Activated CD8-positive, alpha-beta T cell treated with anti-CD3 and anti-CD28 coated beads, Interleukin-2, amount 10 ng/mL, durations not matched to agents 7 days and 5 days (primary cell): ENCODE results near the gene PTGIR. TPM values are rescaled to one million over a fixed set of nuclear protein-coding genes. Genes with fewer than 3 reads are reported as not detected.

Experiments used
- ATAC-seq: fragments of 150-1000 bp; cut with Tn5 transposase; one replicate; pipeline ENCODE4 v1.10.0; 2021; ENCODE audit warnings: moderate library complexity
- CTCF ChIA-PET: fragments of 350-600 bp; sonication (Branson Sonifier 250); formaldehyde crosslinking; loops from one replicate; lab custom pipeline; 2021; ENCODE audit warnings: antibody characterized with exemption; lab: Charles Lee
- POLR2A ChIA-PET: fragments of 350-600 bp; sonication (Branson Sonifier 250); formaldehyde crosslinking; loops from one replicate; lab custom pipeline; 2021; ENCODE audit warnings: antibody characterized with exemption; lab: Charles Lee
- DNase-seq: peaks from one replicate; pipeline ENCODE4 v3.0.0-alpha.2; 2020
- H3K27ac Mint-ChIP-seq: one replicate; pipeline ENCODE4 v1.8.0; 2021; ENCODE audit warnings: mild to moderate bottlenecking, mixed read lengths
- H3K27me3 Mint-ChIP-seq: one replicate; pipeline ENCODE4 v1.8.0; 2021; ENCODE audit warnings: low read depth, mixed read lengths
- H3K36me3 Mint-ChIP-seq: one replicate; pipeline ENCODE4 v1.8.0; 2021; ENCODE audit warnings: low read depth, mixed read lengths
- H3K4me1 Mint-ChIP-seq: one replicate; pipeline ENCODE4 v1.8.0; 2021; ENCODE audit warnings: low read depth, mixed read lengths
- H3K4me3 Mint-ChIP-seq: one replicate; pipeline ENCODE4 v1.8.0; 2021; ENCODE audit warnings: mild to moderate bottlenecking, mixed read lengths
- H3K9me3 Mint-ChIP-seq: one replicate; pipeline ENCODE4 v1.8.0; 2022; ENCODE audit warnings: mixed read lengths; ENCODE audit not compliant: insufficient read depth
- total RNA-seq, 2 experiments: library from RNA; stranded (reverse); gene quantifications; one replicate each; pipeline ENCODE4 v1.2.3, GENCODE V29; 2021

PTGIR gene
- total RNA-seq, 2 experiments from 2014 or later: 8.8 to 10.4 TPM

- no peaks in the 10 kb centered on the region for H3K27me3 Mint-ChIP-seq
- ChIA-PET CTCF (interaction anchor here (1.1 to 15.9 kb wide), 4 partner anchors 7 to 38 kb away, joined by 3 to 350 read pairs (median 128); partner anchors contain the start of gene DACT3), POLR2A (interaction anchor here (0.9 to 1.4 kb wide), 3 partner anchors 9 to 90 kb away, joined by 4 to 8 read pairs (median 5); no protein-coding TSS in a partner anchor)
- H3K27ac Mint-ChIP-seq: peak overlapping the region; percentile 84
- peaks cover 69% of the 10 kb centered on the region for H3K4me1 Mint-ChIP-seq
- peaks cover 2% of the 10 kb centered on the region for H3K36me3 Mint-ChIP-seq
- H3K9me3 Mint-ChIP-seq: no peaks in the 10 kb centered on the region
- DNase-seq (no peak), ATAC-seq (no peak)
- H3K4me3 Mint-ChIP-seq: peak overlapping the region; percentile 74
Measured at GRCh38 chr19:46623915-46624502, 880 bp downstream of the PTGIR start.

- CTCF ChIA-PET: interaction anchor here (1.1 to 15.9 kb wide), 7 partner anchors 5 to 92 kb away, joined by 3 to 350 read pairs (median 6); partner anchors contain the start of genes CALM3, DACT3 and PTGIR
- DNase-seq: no peak
- Mint-ChIP-seq H3K9me3 (no peaks in the 10 kb centered on the region), H3K27me3 (no peaks in the 10 kb centered on the region), H3K4me3 (peak overlapping the region; percentile 67), H3K36me3 (peaks cover 2% of the 10 kb centered on the region), H3K27ac (peak overlapping the region; percentile 83), H3K4me1 (peaks cover 74% of the 10 kb centered on the region)
- POLR2A ChIA-PET: interaction anchor here (1.0 to 1.7 kb wide), 3 partner anchors 9 to 22 kb away, joined by 3 to 9 read pairs (median 5); no protein-coding TSS in a partner anchor
- ATAC-seq: no peak
Measured at GRCh38 chr19:46622118-46622446, 2.8 kb downstream of the PTGIR start.

- H3K36me3 Mint-ChIP-seq: peaks cover 2% of the 10 kb centered on the region
- no peak for ATAC-seq
- peak overlapping the region; percentile 83 for H3K27ac Mint-ChIP-seq
- POLR2A ChIA-PET: interaction anchor here (0.7 to 2.2 kb wide), 7 partner anchors 9 to 21 kb away, joined by 3 to 9 read pairs (median 5); partner anchors contain the start of gene CALM3
- no peaks in the 10 kb centered on the region for H3K9me3 Mint-ChIP-seq
- CTCF ChIA-PET: interaction anchor here (1.1 to 15.9 kb wide), 7 partner anchors 5 to 91 kb away, joined by 3 to 350 read pairs (median 6); partner anchors contain the start of genes CALM3, DACT3 and PTGIR
- H3K4me1 Mint-ChIP-seq: peaks cover 76% of the 10 kb centered on the region
- no peaks in the 10 kb centered on the region for H3K27me3 Mint-ChIP-seq
- DNase-seq: peak; percentile 43
- H3K4me3 Mint-ChIP-seq: peak overlapping the region; percentile 67
Measured at GRCh38 chr19:46621191-46622117, 3.4 kb downstream of the PTGIR start.

- POLR2A ChIA-PET: interaction anchor here (0.7 to 4.8 kb wide), 6 partner anchors 9 to 20 kb away, joined by 3 to 21 read pairs (median 4); partner anchors contain the start of gene CALM3
- H3K27ac Mint-ChIP-seq: peak overlapping the region; percentile 87
Measured at GRCh38 chr19:46620716-46621115, 4.2 kb downstream of the PTGIR start.

GRCh38 chr19:46620267-46620666, 4.6 kb downstream of the PTGIR start:
- DNase-seq (no peak), ATAC-seq (no peak)
- H3K27me3 Mint-ChIP-seq: no peaks in the 10 kb centered on the region
- peaks cover 80% of the 10 kb centered on the region for H3K4me1 Mint-ChIP-seq
- ChIA-PET CTCF (interaction anchor here (0.9 to 15.9 kb wide), 6 partner anchors 4 to 42 kb away, joined by 3 to 350 read pairs (median 125); partner anchors contain the start of genes DACT3 and PTGIR), POLR2A (interaction anchor here (1.4 to 4.8 kb wide), 5 partner anchors 10 to 20 kb away, joined by 4 to 21 read pairs (median 5); partner anchors contain the start of gene CALM3)
- H3K9me3 Mint-ChIP-seq: no peaks in the 10 kb centered on the region
- H3K27ac Mint-ChIP-seq: peak overlapping the region; percentile 87
- no peak overlapping the region for H3K4me3 Mint-ChIP-seq
- peaks cover 2% of the 10 kb centered on the region for H3K36me3 Mint-ChIP-seq

More at GRCh38 chr19:46620716-46621115, 4.2 kb downstream of the PTGIR start:
- no peak overlapping the region for H3K4me3 Mint-ChIP-seq
- CTCF ChIA-PET: interaction anchor here (1.1 to 15.9 kb wide), 6 partner anchors 4 to 42 kb away, joined by 5 to 350 read pairs (median 126); partner anchors contain the start of genes CALM3, DACT3 and PTGIR
- DNase-seq (no peak), ATAC-seq (no peak)
- no peaks in the 10 kb centered on the region for H3K27me3 Mint-ChIP-seq
- H3K9me3 Mint-ChIP-seq: no peaks in the 10 kb centered on the region
- H3K4me1 Mint-ChIP-seq: peaks cover 82% of the 10 kb centered on the region
- H3K36me3 Mint-ChIP-seq: peaks cover 2% of the 10 kb centered on the region

- Mint-ChIP-seq H3K9me3 (no peaks in the 10 kb centered on the region), H3K27me3 (no peaks in the 10 kb centered on the region), H3K4me1 (peaks cover 79% of the 10 kb centered on the region), H3K27ac (peak overlapping the region; percentile 87), H3K4me3 (no peak overlapping the region), H3K36me3 (peaks cover 2% of the 10 kb centered on the region)
- ATAC-seq (peak; percentile 12), DNase-seq (no peak)
- ChIA-PET CTCF (interaction anchor here (0.9 to 14.0 kb wide), 6 partner anchors 9 to 125 kb away, joined by 3 to 350 read pairs (median 4); partner anchors contain the start of genes DACT3 and PTGIR), POLR2A (interaction anchor here (1.1 to 4.8 kb wide), 6 partner anchors 11 to 96 kb away, joined by 3 to 21 read pairs (median 8); partner anchors contain the start of gene CALM3)
Measured at GRCh38 chr19:46618670-46619231, 6.1 kb downstream of the PTGIR start.

- CTCF ChIA-PET: interaction anchor here (0.8 to 14.0 kb wide), 9 partner anchors 10 to 223 kb away, joined by 3 to 350 read pairs (median 5); partner anchors contain the start of genes CALM3, DACT3 and PTGIR
Measured at GRCh38 chr19:46617601-46618000, 7.3 kb downstream of the PTGIR start.

GRCh38 chr19:46616631-46617322, 8.1 kb downstream of the PTGIR start:
- ChIA-PET CTCF (interaction anchor here (0.8 to 14.0 kb wide), 11 partner anchors 9 to 222 kb away, joined by 3 to 350 read pairs (median 5); partner anchors contain the start of genes CALM3, DACT3 and PTGIR), POLR2A (interaction anchor here (0.8 to 4.8 kb wide), 6 partner anchors 9 to 94 kb away, joined by 3 to 21 read pairs (median 12); partner anchors contain the start of gene CALM3)
- H3K4me1 Mint-ChIP-seq: peaks cover 83% of the 10 kb centered on the region
- no peaks in the 10 kb centered on the region for H3K27me3 Mint-ChIP-seq
- DNase-seq: peak; percentile 60
- ATAC-seq: peak; percentile 26
- peaks cover 6% of the 10 kb centered on the region for H3K36me3 Mint-ChIP-seq
- no peaks in the 10 kb centered on the region for H3K9me3 Mint-ChIP-seq
- H3K27ac Mint-ChIP-seq: peak overlapping the region; percentile 94
- H3K4me3 Mint-ChIP-seq: peak overlapping the region; percentile 49

More at GRCh38 chr19:46617601-46618000, 7.3 kb downstream of the PTGIR start:
- peaks cover 4% of the 10 kb centered on the region for H3K36me3 Mint-ChIP-seq
- H3K9me3 Mint-ChIP-seq: no peaks in the 10 kb centered on the region
- POLR2A ChIA-PET: interaction anchor here (1.1 to 4.8 kb wide), 7 partner anchors 10 to 97 kb away, joined by 4 to 21 read pairs (median 11); partner anchors contain the start of gene CALM3
- H3K4me3 Mint-ChIP-seq: no peak overlapping the region
- H3K4me1 Mint-ChIP-seq: peaks cover 83% of the 10 kb centered on the region
- DNase-seq: no peak
- H3K27ac Mint-ChIP-seq: peak overlapping the region; percentile 94
- H3K27me3 Mint-ChIP-seq: no peaks in the 10 kb centered on the region
- ATAC-seq: no peak

- Mint-ChIP-seq H3K9me3 (no peaks in the 10 kb centered on the region), H3K27me3 (no peaks in the 10 kb centered on the region), H3K4me3 (no peak overlapping the region), H3K4me1 (peaks cover 83% of the 10 kb centered on the region), H3K27ac (peak overlapping the region; percentile 82), H3K36me3 (peaks cover 11% of the 10 kb centered on the region)
- no peak for ATAC-seq
- ChIA-PET POLR2A (interaction anchor here (1.4 to 4.8 kb wide), 7 partner anchors 8 to 93 kb away, joined by 3 to 29 read pairs (median 15); partner anchors contain the start of genes CALM3 and DACT3), CTCF (interaction anchor here (1.0 to 14.0 kb wide), 8 partner anchors 8 to 221 kb away, joined by 3 to 350 read pairs (median 10); partner anchors contain the start of genes CALM3, DACT3, GNG8 and PTGIR)
- no peak for DNase-seq
Measured at GRCh38 chr19:46615966-46616365, 8.9 kb downstream of the PTGIR start.
